Thymus (tissue), 11 donors: Measurements from ENCODE around the gene SPINT2. TPM values are rescaled to one million over a fixed set of nuclear protein-coding genes. Genes with fewer than 3 reads are reported as not detected.

Experiments
- DNase-seq, 9 donors: peaks; one replicate each; pipeline ENCODE4 v3.0.0-alpha.2; 2013; ENCODE audit warnings: low spot score in 9 of 9, low read depth in 6 of 9, missing footprints in 1 of 9
- H3K27ac ChIP-seq, 2 donors: one replicate each; pipeline ENCODE4 v1.5.1; 2013; ENCODE audit warnings: control low read depth in 1 of 2, low read depth in 1 of 2, low read length in 1 of 2, mild to moderate bottlenecking in 1 of 2, moderate library complexity in 1 of 2
- H3K27me3 ChIP-seq, 2 donors: one replicate each; pipeline ENCODE4 v1.5.1; 2013; ENCODE audit warnings: low read length in 1 of 2; ENCODE audit not compliant: control insufficient read depth in 2 of 2, insufficient read depth in 1 of 2
- H3K36me3 ChIP-seq, 2 donors: one replicate each; pipeline ENCODE4 v1.5.1; 2013; ENCODE audit warnings: low read length in 1 of 2, mild to moderate bottlenecking in 1 of 2, moderate library complexity in 1 of 2; ENCODE audit not compliant: control insufficient read depth in 2 of 2, insufficient read depth in 2 of 2
- H3K4me1 ChIP-seq, 2 donors: one replicate each; pipeline ENCODE4 v1.5.1; 2013; ENCODE audit warnings: low read length in 2 of 2; ENCODE audit not compliant: control insufficient read depth in 2 of 2, insufficient read depth in 2 of 2
- H3K4me3 ChIP-seq, 2 donors: one replicate each; pipeline ENCODE4 v1.5.1; 2013; ENCODE audit warnings: low read length in 2 of 2, control low read depth in 1 of 2, mild to moderate bottlenecking in 1 of 2
- H3K9me3 ChIP-seq, 2 donors: one replicate each; pipeline ENCODE4 v1.5.1; 2013; ENCODE audit warnings: low read length in 1 of 2, mild to moderate bottlenecking in 1 of 2; ENCODE audit not compliant: control insufficient read depth in 2 of 2, insufficient read depth in 1 of 2
- WGBS: extraction: QIAGEN DNeasy Blood & Tissue Kit; methylation state at CpG from one replicate; pipeline ENCODE4 v1.1.7; 2013; 5-methylcytosine and 5-hydroxymethylcytosine counted together
- polyA plus RNA-seq: library from polyadenylated mRNA; stranded (reverse); fragments of 200-250 nt; gene quantifications from one replicate; pipeline ENCODE4 v1.2.3, GENCODE V29; 2013
- total RNA-seq: library from RNA; stranded (reverse); fragments of 120-200 nt; gene quantifications from one replicate; pipeline ENCODE4 v1.2.4, GENCODE V29; 2013
- donor health status: healthy.

Gene SPINT2
- total and polyA plus RNA-seq, 2 donors = 107 to 253 TPM

- Histone ChIP-seq H3K36me3 (peaks cover 4 to 41% of the 10 kb centered on the region in 2 donors), H3K27ac (no peak overlapping the region), H3K9me3 (no peaks in the 10 kb centered on the region), H3K4me3 (no peak overlapping the region), H3K27me3 (no peaks in the 10 kb centered on the region), H3K4me1 (no peaks in the 10 kb centered on the region)
- no peak for DNase-seq
- 97% methylated on average over 12 of the region's 12 CpGs for WGBS
Measured at GRCh38 chr19:38308006-38308766, 43.8 kb downstream of the SPINT2 start.

- H3K4me3 ChIP-seq = no peak overlapping the region
- no peaks in the 10 kb centered on the region for H3K27me3 ChIP-seq
- peaks cover 4 to 41% of the 10 kb centered on the region in 2 donors for H3K36me3 ChIP-seq
- 97% methylated on average over 24 of the region's 24 CpGs for WGBS
- H3K27ac ChIP-seq = no peak overlapping the region
- DNase-seq = no peak
- no peaks in the 10 kb centered on the region for H3K9me3 ChIP-seq
- no peaks in the 10 kb centered on the region for H3K4me1 ChIP-seq
Measured at GRCh38 chr19:38308926-38309614, 44.7 kb downstream of the SPINT2 start.

- WGBS = 97% methylated on average over 3 of the region's 3 CpGs
- no peak overlapping the region for H3K4me3 ChIP-seq
- DNase-seq = no peak
- H3K9me3 ChIP-seq = no peaks in the 10 kb centered on the region
- peaks cover 4 to 38% of the 10 kb centered on the region in 2 donors for H3K36me3 ChIP-seq
- H3K27me3 ChIP-seq = no peaks in the 10 kb centered on the region
- no peaks in the 10 kb centered on the region for H3K4me1 ChIP-seq
- H3K27ac ChIP-seq = no peak overlapping the region
Measured at GRCh38 chr19:38309615-38310278, 45.4 kb downstream of the SPINT2 start.

- peaks cover under 1 to 2% of the 10 kb centered on the region in 2 donors for H3K4me1 ChIP-seq
- 99% methylated on average over 2 of the region's 2 CpGs for WGBS
- H3K9me3 ChIP-seq = no peaks in the 10 kb centered on the region
Measured at GRCh38 chr19:38310279-38310670, 45.9 kb downstream of the SPINT2 start.

GRCh38 chr19:38310986-38311385 is 46.6 kb downstream of the SPINT2 start:
- Histone ChIP-seq H3K4me1 (peaks cover 2 to 5% of the 10 kb centered on the region in 2 donors), H3K4me3 (no peak overlapping the region), H3K27ac (no peak overlapping the region), H3K27me3 (no peaks in the 10 kb centered on the region), H3K36me3 (peaks cover 4 to 28% of the 10 kb centered on the region in 2 donors), H3K9me3 (no peaks in the 10 kb centered on the region)
- no peak for DNase-seq
- 90% methylated on average over 6 of the region's 6 CpGs for WGBS

More at GRCh38 chr19:38310279-38310670, 45.9 kb downstream of the SPINT2 start:
- no peak for DNase-seq
- H3K4me3 ChIP-seq = no peak overlapping the region
- H3K27ac ChIP-seq = no peak overlapping the region
- peaks cover 4 to 33% of the 10 kb centered on the region in 2 donors for H3K36me3 ChIP-seq
- H3K27me3 ChIP-seq = no peaks in the 10 kb centered on the region

GRCh38 chr19:38315657-38316476 is 51.5 kb downstream of the SPINT2 start, which contains the start of gene YIF1B:
YIF1B (minus strand) TSS chr19:38315947; CDS start chr19:38315917, 30 bp downstream.
- peaks cover 3 to 28% of the 10 kb centered on the region in 2 donors for H3K27me3 ChIP-seq
- WGBS = 1% methylated on average over 64 of the region's 64 CpGs
- no peaks in the 10 kb centered on the region for H3K9me3 ChIP-seq
- H3K4me1 ChIP-seq = peaks cover 11 to 36% of the 10 kb centered on the region in 2 donors
- DNase-seq = peak; percentile 82 to 97 (median 90)
- no peaks in the 10 kb centered on the region for H3K36me3 ChIP-seq
- peak within 1 kb of the TSS; percentile 83 to 84 for H3K27ac ChIP-seq
- H3K4me3 ChIP-seq = peak within 1 kb of the TSS; percentile 69 to 70

GRCh38 chr19:38316477-38317067 is 52.2 kb downstream of the SPINT2 start:
- 26% methylated on average over 8 of the region's 8 CpGs for WGBS
- no peak for DNase-seq
- peaks cover 3 to 35% of the 10 kb centered on the region in 2 donors for H3K27me3 ChIP-seq
- H3K9me3 ChIP-seq = peaks cover 0 to under 1% of the 10 kb centered on the region in 2 donors
- H3K27ac ChIP-seq = peak overlapping the region; percentile 82 to 84
- H3K4me3 ChIP-seq = peak overlapping the region; percentile 48 to 69
- no peaks in the 10 kb centered on the region for H3K36me3 ChIP-seq
- H3K4me1 ChIP-seq = peaks cover 11 to 39% of the 10 kb centered on the region in 2 donors

GRCh38 chr19:38317104-38317612 is 52.8 kb downstream of the SPINT2 start:
- no peaks in the 10 kb centered on the region for H3K36me3 ChIP-seq
- H3K4me3 ChIP-seq = peak overlapping the region; percentile 6 to 30
- 5% methylated on average over 11 of the region's 11 CpGs for WGBS
- peaks cover 0 to 1% of the 10 kb centered on the region in 2 donors for H3K9me3 ChIP-seq
- peaks cover 3 to 37% of the 10 kb centered on the region in 2 donors for H3K27me3 ChIP-seq
- peak in 5 of 9 donors; percentile 22 to 67 (median 38) for DNase-seq
- H3K4me1 ChIP-seq = peaks cover 11 to 39% of the 10 kb centered on the region in 2 donors
- peak overlapping the region; percentile 64 to 84 for H3K27ac ChIP-seq
